ENCODE measurements around the gene ZDHHC6. TPM values are rescaled to one million over a fixed set of nuclear protein-coding genes. Genes with fewer than 3 reads are reported as not detected.

Gene ZDHHC6
- total RNA-seq, 1 experiment from 2014 or later: 35.2 TPM

- H3K4me2 ChIP-seq (ENCODE audit: insufficient read depth, insufficient read length, low read length): no peak overlapping the region
- no peak overlapping the region for H4K5ac ChIP-seq (ENCODE audit: insufficient read length, low read depth, low read length)
- H3K56ac ChIP-seq (ENCODE audit: insufficient read length, low read depth, low read length): no peak overlapping the region
- no peak overlapping the region for H3T11ph ChIP-seq (ENCODE audit: low read length)
- no peak overlapping the region for H3K18ac ChIP-seq (ENCODE audit: insufficient read length, low read depth, low read length)
- H3K23ac ChIP-seq (ENCODE audit: insufficient read length, low read depth, low read length): no peak overlapping the region
- H3K27ac ChIP-seq (ENCODE audit: insufficient read length, low read depth, low read length): no peak overlapping the region
- no peaks in the 10 kb centered on the region for H3K4me1 ChIP-seq (ENCODE audit: insufficient read depth, low read length)
- H3K9me3 ChIP-seq (ENCODE audit: control insufficient read depth, low read depth, low read length): no peaks in the 10 kb centered on the region
- no peak overlapping the region for H2BK15ac ChIP-seq (ENCODE audit: low read depth, low read length)
- Mint-ChIP-seq H3K4me1 (peaks cover 5 to 12% of the 10 kb centered on the region in 2 experiments; a peak in 3 of 4 replicates), H3K27ac (0 out of 7 replicates have a peak overlapping the region, but pooled peaks of 1 of the 3 experiments have one; percentile 17), H3K4me3 (no peak overlapping the region), H3K9me3 (no peaks in the 10 kb centered on the region), H3K27me3 (ENCODE audit: low read depth) (no peaks in the 10 kb centered on the region), H3K36me3 (ENCODE audit: insufficient read depth in 1 of 3, low read depth in 3 of 3) (no peaks in the 10 kb centered on the region)
- H3K9ac ChIP-seq (ENCODE audit: extremely low read depth, insufficient read length, low read length): no peak overlapping the region
- H3K14ac ChIP-seq (ENCODE audit: insufficient read depth, low read length): no peak overlapping the region
- DNase-seq: no peak
- no peak overlapping the region for H4K91ac ChIP-seq (ENCODE audit: insufficient read length, low read depth, low read length)
- H4K20me1 ChIP-seq (ENCODE audit: control insufficient read depth, insufficient read depth, insufficient read length): no peaks in the 10 kb centered on the region
- no peaks in the 10 kb centered on the region for H3K79me2 ChIP-seq (ENCODE audit: insufficient read depth, low read length)
- no peak for TF ChIP-seq CTCF (conservative IDR thresholded peaks at IDR 0.05)
- H2BK20ac ChIP-seq (ENCODE audit: low read depth, low read length, poor library complexity, severe bottlenecking): no peak overlapping the region
- no peak overlapping the region for H2AFZ ChIP-seq (ENCODE audit: low read length)
- no peak overlapping the region for H2AK5ac ChIP-seq (ENCODE audit: insufficient read length, low read length)
- no peaks in the 10 kb centered on the region for H3K27me3 ChIP-seq (ENCODE audit: insufficient read depth, low read length)
- no peak overlapping the region for H2BK12ac ChIP-seq (ENCODE audit: insufficient read length, low read depth, low read length)
- H2BK5ac ChIP-seq (ENCODE audit: insufficient read length, low read length): no peak overlapping the region
- H3K79me1 ChIP-seq (ENCODE audit: insufficient read depth, low read depth, low read length, poor library complexity, severe bottlenecking): no peaks in the 10 kb centered on the region
- H2BK120ac ChIP-seq (ENCODE audit: low read depth, low read length, poor library complexity, severe bottlenecking): no peak overlapping the region
- H3K23me2 ChIP-seq (ENCODE audit: insufficient read length, low read depth, low read length, poor library complexity, severe bottlenecking): no peaks in the 10 kb centered on the region
- no peak overlapping the region for H3K4ac ChIP-seq (ENCODE audit: low read depth, low read length)
- H4K8ac ChIP-seq (replicated peaks; ENCODE audit: insufficient read length, low read depth, low read length): no peak overlapping the region
Measured at GRCh38 chr10:112491144-112491543, 44.4 kb upstream of the ZDHHC6 start.

Measured in H9 (cell line).